Measurements from ENCODE around the gene INPP5E.

- no peak for TF ChIP-seq CTCF (IDR thresholded peaks at IDR 0.05; ENCODE audit: poor library complexity)
- no peak for TF ChIP-seq EZH2 (IDR thresholded peaks at IDR 0.05; ENCODE audit: borderline replicate concordance)
These were observed 2.1 kb upstream of the INPP5E start for GRCh38 chr9:136441681-136442245.
